Measurements from ENCODE around the gene STAG3. TPM values are rescaled to one million over a fixed set of nuclear protein-coding genes. Genes with fewer than 3 reads are reported as not detected.

STAG3 gene
- total RNA-seq, 1 experiment from 2014 or later, result 5.2 TPM

DNA sequence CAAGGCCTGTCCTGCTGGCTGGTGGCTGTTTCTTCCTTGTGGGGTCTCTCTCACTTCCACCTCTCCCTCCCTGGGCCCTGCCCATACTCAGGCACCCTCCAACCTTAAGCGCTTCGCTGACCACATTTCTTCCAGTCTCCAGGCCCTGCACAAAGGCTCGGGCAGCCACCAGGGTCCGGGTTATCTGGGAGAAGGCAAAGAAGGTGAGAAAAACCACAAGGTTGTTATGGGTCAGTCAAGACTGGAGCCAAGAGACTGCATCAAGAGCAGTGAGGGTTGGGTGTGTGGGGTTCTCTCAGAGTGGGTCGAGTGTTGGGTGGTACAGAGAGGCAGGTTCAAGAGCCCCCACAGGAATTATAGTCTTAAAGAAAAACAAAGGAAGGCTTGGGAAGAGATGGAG is 3.1 kb upstream of the STAG3 start:
- POLR2A ChIA-PET, result no interaction called here
- Mint-ChIP-seq H3K27ac (no peak overlapping the region), H3K36me3 (peaks cover 22% of the 10 kb centered on the region)

DNA sequence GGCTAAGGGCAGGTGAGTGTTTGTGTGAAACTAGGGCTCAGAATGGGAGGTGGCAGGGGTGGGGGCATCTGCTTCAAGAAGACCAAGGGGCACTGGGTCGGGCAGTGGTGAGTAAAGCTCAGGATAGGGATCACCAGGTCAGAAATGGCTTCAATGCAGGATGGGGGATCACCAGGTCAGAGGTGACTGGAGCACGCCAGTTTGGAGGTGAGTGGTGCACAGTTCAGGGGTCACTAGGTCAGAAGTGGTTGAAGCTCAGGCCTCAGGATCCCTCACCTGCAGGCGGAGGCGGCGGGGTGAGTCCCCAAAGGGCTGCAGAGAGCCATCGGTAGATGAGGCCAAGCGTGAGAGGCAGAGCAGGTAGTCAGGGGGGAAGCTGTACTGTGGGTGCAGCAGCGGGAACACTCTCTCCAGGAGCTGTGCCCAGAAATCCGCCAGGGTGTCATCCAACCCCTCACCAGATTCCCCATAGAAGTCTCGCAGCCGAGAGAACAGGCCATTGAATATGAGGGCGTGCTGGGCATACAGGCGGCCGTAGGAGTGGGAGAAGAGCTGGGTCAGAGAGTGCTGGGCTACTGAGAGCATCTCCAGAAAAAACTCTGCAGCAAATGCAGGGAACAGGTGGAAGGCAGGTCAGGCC is 2.3 kb upstream of the STAG3 start:
- POLR2A ChIA-PET, result no interaction called here
- Mint-ChIP-seq H3K27ac (no peak overlapping the region), H3K9me3 (no peaks in the 10 kb centered on the region)
- TF ChIP-seq, protein P1, sequence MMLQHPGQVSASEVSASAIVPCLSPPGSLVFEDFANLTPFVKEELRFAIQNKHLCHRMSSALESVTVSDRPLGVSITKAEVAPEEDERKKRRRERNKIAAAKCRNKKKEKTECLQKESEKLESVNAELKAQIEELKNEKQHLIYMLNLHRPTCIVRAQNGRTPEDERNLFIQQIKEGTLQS (CRISPR knock-in tag; conservative IDR thresholded peaks at IDR 0.05), result no peak
- TF ChIP-seq ZNF232 (CRISPR knock-in tag; IDR thresholded peaks at IDR 0.05) (no peak), MXD4 (CRISPR knock-in tag; IDR thresholded peaks at IDR 0.05; ENCODE audit: borderline replicate concordance) (no peak), RORB (CRISPR knock-in tag; IDR thresholded peaks at IDR 0.05) (no peak)
- TF ChIP-seq, protein P2, sequence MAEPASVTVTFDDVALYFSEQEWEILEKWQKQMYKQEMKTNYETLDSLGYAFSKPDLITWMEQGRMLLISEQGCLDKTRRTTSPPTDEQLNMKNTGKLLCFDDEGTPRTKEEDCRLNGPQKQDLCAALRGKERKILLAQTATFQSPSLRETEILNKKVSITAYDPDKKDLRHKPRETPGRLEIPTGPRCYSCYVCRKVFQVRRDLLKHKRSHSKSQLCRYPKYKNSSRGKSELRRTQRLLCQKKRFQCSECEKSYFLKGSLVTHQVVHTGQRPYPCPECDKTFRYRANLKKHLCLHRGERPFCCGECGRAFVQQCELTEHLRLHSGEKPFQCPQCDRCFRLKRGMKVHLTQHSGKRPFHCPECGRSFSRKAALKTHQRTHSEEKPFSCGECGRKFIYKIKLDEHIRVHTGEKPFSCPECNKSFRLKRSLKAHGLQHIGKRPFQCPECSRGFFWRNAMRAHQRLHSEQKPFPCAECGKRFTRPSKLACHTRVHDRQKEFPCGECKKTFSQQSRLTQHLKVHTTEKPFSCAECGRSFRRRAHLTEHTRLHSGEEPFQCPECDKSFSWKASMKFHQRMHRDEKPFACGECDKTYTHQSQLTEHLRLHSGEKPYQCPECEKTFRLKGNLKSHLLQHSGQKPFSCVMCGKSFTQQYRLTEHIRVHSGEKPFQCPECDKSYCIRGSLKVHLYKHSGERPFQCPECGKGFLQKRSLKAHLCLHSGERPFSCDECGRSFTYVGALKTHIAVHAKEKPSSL (CRISPR knock-in tag; conservative IDR thresholded peaks at IDR 0.05), result no peak
- TF ChIP-seq, protein P3, sequence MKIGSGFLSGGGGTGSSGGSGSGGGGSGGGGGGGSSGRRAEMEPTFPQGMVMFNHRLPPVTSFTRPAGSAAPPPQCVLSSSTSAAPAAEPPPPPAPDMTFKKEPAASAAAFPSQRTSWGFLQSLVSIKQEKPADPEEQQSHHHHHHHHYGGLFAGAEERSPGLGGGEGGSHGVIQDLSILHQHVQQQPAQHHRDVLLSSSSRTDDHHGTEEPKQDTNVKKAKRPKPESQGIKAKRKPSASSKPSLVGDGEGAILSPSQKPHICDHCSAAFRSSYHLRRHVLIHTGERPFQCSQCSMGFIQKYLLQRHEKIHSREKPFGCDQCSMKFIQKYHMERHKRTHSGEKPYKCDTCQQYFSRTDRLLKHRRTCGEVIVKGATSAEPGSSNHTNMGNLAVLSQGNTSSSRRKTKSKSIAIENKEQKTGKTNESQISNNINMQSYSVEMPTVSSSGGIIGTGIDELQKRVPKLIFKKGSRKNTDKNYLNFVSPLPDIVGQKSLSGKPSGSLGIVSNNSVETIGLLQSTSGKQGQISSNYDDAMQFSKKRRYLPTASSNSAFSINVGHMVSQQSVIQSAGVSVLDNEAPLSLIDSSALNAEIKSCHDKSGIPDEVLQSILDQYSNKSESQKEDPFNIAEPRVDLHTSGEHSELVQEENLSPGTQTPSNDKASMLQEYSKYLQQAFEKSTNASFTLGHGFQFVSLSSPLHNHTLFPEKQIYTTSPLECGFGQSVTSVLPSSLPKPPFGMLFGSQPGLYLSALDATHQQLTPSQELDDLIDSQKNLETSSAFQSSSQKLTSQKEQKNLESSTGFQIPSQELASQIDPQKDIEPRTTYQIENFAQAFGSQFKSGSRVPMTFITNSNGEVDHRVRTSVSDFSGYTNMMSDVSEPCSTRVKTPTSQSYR (CRISPR knock-in tag; IDR thresholded peaks at IDR 0.05), result no peak

More for the DNA sequence above, 3.1 kb upstream of the STAG3 start:
- peaks cover 33% of the 10 kb centered on the region for H3K4me1 Mint-ChIP-seq
- no peak overlapping the region for H3K4me3 Mint-ChIP-seq
- no peaks in the 10 kb centered on the region for H3K9me3 Mint-ChIP-seq
- H3K27me3 Mint-ChIP-seq (ENCODE audit: low read depth), result peaks cover 27% of the 10 kb centered on the region
- CTCF ChIA-PET, result interaction anchor here (0.6 kb wide), 1 partner anchor 29 kb away, joined by 3 read pairs; no protein-coding TSS in a partner anchor
- TF ChIP-seq, protein P4, sequence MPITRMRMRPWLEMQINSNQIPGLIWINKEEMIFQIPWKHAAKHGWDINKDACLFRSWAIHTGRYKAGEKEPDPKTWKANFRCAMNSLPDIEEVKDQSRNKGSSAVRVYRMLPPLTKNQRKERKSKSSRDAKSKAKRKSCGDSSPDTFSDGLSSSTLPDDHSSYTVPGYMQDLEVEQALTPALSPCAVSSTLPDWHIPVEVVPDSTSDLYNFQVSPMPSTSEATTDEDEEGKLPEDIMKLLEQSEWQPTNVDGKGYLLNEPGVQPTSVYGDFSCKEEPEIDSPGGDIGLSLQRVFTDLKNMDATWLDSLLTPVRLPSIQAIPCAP (CRISPR knock-in tag; IDR thresholded peaks at IDR 0.05), result no peak
- TF ChIP-seq, protein P5, sequence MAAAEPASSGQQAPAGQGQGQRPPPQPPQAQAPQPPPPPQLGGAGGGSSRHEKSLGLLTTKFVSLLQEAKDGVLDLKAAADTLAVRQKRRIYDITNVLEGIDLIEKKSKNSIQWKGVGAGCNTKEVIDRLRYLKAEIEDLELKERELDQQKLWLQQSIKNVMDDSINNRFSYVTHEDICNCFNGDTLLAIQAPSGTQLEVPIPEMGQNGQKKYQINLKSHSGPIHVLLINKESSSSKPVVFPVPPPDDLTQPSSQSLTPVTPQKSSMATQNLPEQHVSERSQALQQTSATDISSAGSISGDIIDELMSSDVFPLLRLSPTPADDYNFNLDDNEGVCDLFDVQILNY (CRISPR knock-in tag; IDR thresholded peaks at IDR 0.05), result no peak
- TF ChIP-seq ZNF317 (CRISPR knock-in tag; IDR thresholded peaks at IDR 0.05; ENCODE audit: borderline replicate concordance, low read depth) (no peak), SOX15 (CRISPR knock-in tag; IDR thresholded peaks at IDR 0.05) (no peak), CBFB (CRISPR knock-in tag; IDR thresholded peaks at IDR 0.05; ENCODE audit: low read depth) (no peak), IRF2 (CRISPR knock-in tag; IDR thresholded peaks at IDR 0.05; ENCODE audit: borderline replicate concordance, low read depth) (no peak), ZNF423 (CRISPR knock-in tag; IDR thresholded peaks at IDR 0.05) (no peak), GABPB1 (CRISPR knock-in tag; IDR thresholded peaks at IDR 0.05) (no peak), TP53 (CRISPR knock-in tag; IDR thresholded peaks at IDR 0.05) (no peak), NFE2L1 (CRISPR knock-in tag; IDR thresholded peaks at IDR 0.05) (no peak), ESRRA (CRISPR knock-in tag; IDR thresholded peaks at IDR 0.05; ENCODE audit: borderline replicate concordance) (no peak), FOXK1 (CRISPR knock-in tag; IDR thresholded peaks at IDR 0.05) (no peak), GTF2I (CRISPR knock-in tag; conservative IDR thresholded peaks at IDR 0.05) (no peak), CREM (CRISPR knock-in tag; IDR thresholded peaks at IDR 0.05) (no peak), SP1 (CRISPR knock-in tag; conservative IDR thresholded peaks at IDR 0.05) (no peak), MYBL2 (CRISPR knock-in tag; IDR thresholded peaks at IDR 0.05) (no peak)
- TF ChIP-seq, protein P6, sequence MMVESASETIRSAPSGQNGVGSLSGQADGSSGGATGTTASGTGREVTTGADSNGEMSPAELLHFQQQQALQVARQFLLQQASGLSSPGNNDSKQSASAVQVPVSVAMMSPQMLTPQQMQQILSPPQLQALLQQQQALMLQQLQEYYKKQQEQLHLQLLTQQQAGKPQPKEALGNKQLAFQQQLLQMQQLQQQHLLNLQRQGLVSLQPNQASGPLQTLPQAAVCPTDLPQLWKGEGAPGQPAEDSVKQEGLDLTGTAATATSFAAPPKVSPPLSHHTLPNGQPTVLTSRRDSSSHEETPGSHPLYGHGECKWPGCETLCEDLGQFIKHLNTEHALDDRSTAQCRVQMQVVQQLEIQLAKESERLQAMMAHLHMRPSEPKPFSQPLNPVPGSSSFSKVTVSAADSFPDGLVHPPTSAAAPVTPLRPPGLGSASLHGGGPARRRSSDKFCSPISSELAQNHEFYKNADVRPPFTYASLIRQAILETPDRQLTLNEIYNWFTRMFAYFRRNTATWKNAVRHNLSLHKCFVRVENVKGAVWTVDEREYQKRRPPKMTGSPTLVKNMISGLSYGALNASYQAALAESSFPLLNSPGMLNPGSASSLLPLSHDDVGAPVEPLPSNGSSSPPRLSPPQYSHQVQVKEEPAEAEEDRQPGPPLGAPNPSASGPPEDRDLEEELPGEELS (CRISPR knock-in tag; IDR thresholded peaks at IDR 0.05), result no peak
- TF ChIP-seq, protein P7, sequence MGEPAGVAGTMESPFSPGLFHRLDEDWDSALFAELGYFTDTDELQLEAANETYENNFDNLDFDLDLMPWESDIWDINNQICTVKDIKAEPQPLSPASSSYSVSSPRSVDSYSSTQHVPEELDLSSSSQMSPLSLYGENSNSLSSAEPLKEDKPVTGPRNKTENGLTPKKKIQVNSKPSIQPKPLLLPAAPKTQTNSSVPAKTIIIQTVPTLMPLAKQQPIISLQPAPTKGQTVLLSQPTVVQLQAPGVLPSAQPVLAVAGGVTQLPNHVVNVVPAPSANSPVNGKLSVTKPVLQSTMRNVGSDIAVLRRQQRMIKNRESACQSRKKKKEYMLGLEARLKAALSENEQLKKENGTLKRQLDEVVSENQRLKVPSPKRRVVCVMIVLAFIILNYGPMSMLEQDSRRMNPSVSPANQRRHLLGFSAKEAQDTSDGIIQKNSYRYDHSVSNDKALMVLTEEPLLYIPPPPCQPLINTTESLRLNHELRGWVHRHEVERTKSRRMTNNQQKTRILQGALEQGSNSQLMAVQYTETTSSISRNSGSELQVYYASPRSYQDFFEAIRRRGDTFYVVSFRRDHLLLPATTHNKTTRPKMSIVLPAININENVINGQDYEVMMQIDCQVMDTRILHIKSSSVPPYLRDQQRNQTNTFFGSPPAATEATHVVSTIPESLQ (CRISPR knock-in tag; IDR thresholded peaks at IDR 0.05), result no peak
- TF ChIP-seq, protein P8, sequence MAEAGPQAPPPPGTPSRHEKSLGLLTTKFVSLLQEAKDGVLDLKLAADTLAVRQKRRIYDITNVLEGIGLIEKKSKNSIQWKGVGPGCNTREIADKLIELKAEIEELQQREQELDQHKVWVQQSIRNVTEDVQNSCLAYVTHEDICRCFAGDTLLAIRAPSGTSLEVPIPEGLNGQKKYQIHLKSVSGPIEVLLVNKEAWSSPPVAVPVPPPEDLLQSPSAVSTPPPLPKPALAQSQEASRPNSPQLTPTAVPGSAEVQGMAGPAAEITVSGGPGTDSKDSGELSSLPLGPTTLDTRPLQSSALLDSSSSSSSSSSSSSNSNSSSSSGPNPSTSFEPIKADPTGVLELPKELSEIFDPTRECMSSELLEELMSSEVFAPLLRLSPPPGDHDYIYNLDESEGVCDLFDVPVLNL (CRISPR knock-in tag; IDR thresholded peaks at IDR 0.05; ENCODE audit: borderline replicate concordance, low read depth), result no peak
- TF ChIP-seq, protein P9, sequence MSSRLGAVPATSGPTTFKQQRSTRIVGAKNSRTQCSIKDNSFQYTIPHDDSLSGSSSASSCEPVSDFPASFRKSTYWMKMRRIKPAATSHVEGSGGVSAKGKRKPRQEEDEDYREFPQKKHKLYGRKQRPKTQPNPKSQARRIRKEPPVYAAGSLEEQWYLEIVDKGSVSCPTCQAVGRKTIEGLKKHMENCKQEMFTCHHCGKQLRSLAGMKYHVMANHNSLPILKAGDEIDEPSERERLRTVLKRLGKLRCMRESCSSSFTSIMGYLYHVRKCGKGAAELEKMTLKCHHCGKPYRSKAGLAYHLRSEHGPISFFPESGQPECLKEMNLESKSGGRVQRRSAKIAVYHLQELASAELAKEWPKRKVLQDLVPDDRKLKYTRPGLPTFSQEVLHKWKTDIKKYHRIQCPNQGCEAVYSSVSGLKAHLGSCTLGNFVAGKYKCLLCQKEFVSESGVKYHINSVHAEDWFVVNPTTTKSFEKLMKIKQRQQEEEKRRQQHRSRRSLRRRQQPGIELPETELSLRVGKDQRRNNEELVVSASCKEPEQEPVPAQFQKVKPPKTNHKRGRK (CRISPR knock-in tag; IDR thresholded peaks at IDR 0.05; ENCODE audit: borderline replicate concordance), result no peak
- no peak for ATAC-seq
- no peak for DNase-seq (ENCODE audit: low spot score)

More for the DNA sequence above, 2.3 kb upstream of the STAG3 start:
- peaks cover 22% of the 10 kb centered on the region for H3K36me3 Mint-ChIP-seq
- CTCF ChIA-PET, result interaction anchor here (2.3 kb wide), 1 partner anchor 43 kb away, joined by 15 read pairs; no protein-coding TSS in a partner anchor
- H3K27me3 Mint-ChIP-seq (ENCODE audit: low read depth), result peaks cover 34% of the 10 kb centered on the region
- H3K4me3 Mint-ChIP-seq, result peak overlapping the region; percentile 69
- no peak for ATAC-seq
- no peak for DNase-seq (ENCODE audit: low spot score)
- H3K4me1 Mint-ChIP-seq, result peaks cover 26% of the 10 kb centered on the region
